ENCODE measurements around the gene ERP27.
A peak's percentile ranks its signal among the peaks of the same experiment; 100 is the strongest.

The ERP27 gene

DNA sequence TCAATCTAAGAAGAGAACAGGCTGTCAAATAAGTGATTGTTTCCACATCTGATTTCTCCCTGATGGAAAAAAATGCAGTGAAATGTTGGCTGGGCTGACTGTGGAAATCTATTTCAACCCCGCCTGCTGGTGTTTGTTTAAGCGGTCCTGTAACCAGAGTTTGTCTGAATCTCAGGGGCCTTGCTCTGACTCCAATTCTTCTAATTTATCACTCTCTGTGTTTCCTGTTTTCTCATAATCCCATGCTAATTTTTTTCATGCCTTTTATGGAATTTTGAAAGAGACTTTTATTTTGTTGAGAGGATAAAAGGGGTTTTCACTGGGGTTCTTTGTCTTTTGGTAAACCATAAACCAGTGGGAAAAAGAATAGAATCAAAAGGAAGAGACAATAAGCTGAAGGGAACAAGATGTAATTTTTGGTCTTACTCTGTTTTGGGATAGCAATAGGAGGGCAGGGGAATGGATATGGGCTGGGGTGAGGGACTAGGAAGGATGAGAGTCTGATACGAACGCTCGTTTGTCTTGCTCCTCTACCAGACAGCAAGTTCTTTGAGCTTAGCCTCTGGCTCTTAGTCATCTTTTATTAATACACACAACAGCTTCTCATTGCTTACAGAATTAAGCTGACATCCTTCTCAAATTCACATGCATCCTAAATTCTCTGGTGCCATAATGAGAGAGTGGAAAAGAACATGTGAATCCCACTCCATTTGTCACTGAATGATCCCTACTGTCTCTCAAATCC is 44.7 kb downstream of the ERP27 start:
- Histone ChIP-seq H4K12ac (ENCODE audit: low read depth, low read length) (no peak overlapping the region), H3K9ac (ENCODE audit: low read length) (no peak overlapping the region), H3K4me3 (ENCODE audit: low read depth, low read length) (no peak overlapping the region), H3K27ac (ENCODE audit: low read depth, low read length) (no peak overlapping the region), H2BK5ac (ENCODE audit: low read depth, low read length, poor library complexity) (no peak overlapping the region), H4K8ac (ENCODE audit: low read depth, low read length) (no peak overlapping the region), H3K18ac (ENCODE audit: low read length) (no peak overlapping the region), H4K91ac (ENCODE audit: low read depth, low read length) (no peak overlapping the region), H3K36me3 (ENCODE audit: control insufficient read depth in 1 of 2, insufficient read depth in 2 of 2, low read length in 2 of 2) (no peaks in the 10 kb centered on the region), H2AFZ (ENCODE audit: insufficient read depth, low read length, poor library complexity) (no peak overlapping the region), H2BK12ac (ENCODE audit: low read length) (no peak overlapping the region), H3K4ac (ENCODE audit: low read depth, low read length) (no peak overlapping the region), H2BK120ac (ENCODE audit: insufficient read depth, low read length, poor library complexity) (no peak overlapping the region), H3K23ac (ENCODE audit: low read length) (no peak overlapping the region), H3K79me2 (ENCODE audit: control insufficient read depth, insufficient read depth, low read length, poor library complexity) (no peaks in the 10 kb centered on the region), H3K14ac (ENCODE audit: low read length) (no peak overlapping the region), H3K4me2 (ENCODE audit: low read length) (no peak overlapping the region), H3K4me1 (ENCODE audit: control insufficient read depth in 1 of 2, insufficient read depth in 2 of 2, low read length in 2 of 2) (no peaks in the 10 kb centered on the region), H3K9me3 (ENCODE audit: insufficient read depth, low read depth, low read length) (no peaks in the 10 kb centered on the region), H3K27me3 (ENCODE audit: insufficient read depth, low read length) (no peaks in the 10 kb centered on the region), H3K79me1 (ENCODE audit: low read length) (no peaks in the 10 kb centered on the region), H2AK5ac (ENCODE audit: low read length) (no peak overlapping the region)
- DNase-seq, result no peak
- no CpG with 5 or more reads among the region's 5 CpGs for WGBS (ENCODE audit: extremely low coverage, insufficient coverage, insufficient read length)

DNA sequence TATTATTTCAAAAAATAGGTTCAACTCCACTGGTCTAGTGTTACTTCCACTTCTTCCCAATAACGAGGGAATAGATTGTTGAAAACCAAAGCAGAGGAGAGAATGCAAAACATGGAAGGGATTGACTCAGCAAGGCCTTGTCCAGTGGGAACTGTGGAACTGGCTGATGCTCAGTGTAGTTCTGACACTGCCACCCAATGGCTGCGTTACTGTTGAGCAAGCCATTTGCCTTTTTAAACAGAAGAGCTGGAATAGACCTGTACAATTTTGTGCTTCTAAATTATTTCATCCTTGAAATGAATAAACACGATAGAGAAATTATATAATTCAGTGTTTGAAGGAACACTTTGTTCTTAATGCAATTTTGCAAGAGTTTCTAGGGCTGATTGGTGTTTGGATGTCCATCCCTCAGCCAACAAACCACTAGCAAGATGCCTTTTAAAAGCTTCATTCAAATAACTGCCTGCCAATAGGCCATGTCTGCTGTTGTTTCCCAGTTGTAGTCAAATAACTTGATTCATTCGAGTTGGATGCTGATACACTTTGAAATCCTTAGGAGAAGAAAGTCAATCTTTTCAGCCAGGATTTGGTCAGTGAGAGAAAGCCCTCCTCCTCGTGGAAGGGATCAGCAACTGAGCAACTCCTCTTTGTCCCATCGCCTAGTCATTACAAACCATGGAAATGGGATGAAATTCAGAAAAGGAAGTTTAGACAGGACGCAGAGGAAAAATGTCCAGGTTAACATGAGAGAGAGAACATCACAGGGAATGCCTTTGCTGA is 45.4 kb downstream of the ERP27 start:
- no peak overlapping the region for H3K18ac ChIP-seq (ENCODE audit: low read length)
- H3K27me3 ChIP-seq (ENCODE audit: insufficient read depth, low read length), result no peaks in the 10 kb centered on the region
- no peak overlapping the region for H2BK12ac ChIP-seq (ENCODE audit: low read length)
- H4K12ac ChIP-seq (ENCODE audit: low read depth, low read length), result no peak overlapping the region
- H3K4ac ChIP-seq (ENCODE audit: low read depth, low read length), result no peak overlapping the region
- peak in 1 of 2 donors; percentile 4 for DNase-seq
- no peaks in the 10 kb centered on the region for H3K4me1 ChIP-seq (ENCODE audit: control insufficient read depth in 1 of 2, insufficient read depth in 2 of 2, low read length in 2 of 2)
- no peak overlapping the region for H3K23ac ChIP-seq (ENCODE audit: low read length)
- no peak overlapping the region for H3K4me3 ChIP-seq (ENCODE audit: low read depth, low read length)
- no peak overlapping the region for H4K8ac ChIP-seq (ENCODE audit: low read depth, low read length)
- H3K79me2 ChIP-seq (ENCODE audit: control insufficient read depth, insufficient read depth, low read length, poor library complexity), result no peaks in the 10 kb centered on the region
- H2BK120ac ChIP-seq (ENCODE audit: insufficient read depth, low read length, poor library complexity), result no peak overlapping the region
- no peaks in the 10 kb centered on the region for H3K9me3 ChIP-seq (ENCODE audit: insufficient read depth, low read depth, low read length)
- H2AK5ac ChIP-seq (ENCODE audit: low read length), result no peak overlapping the region
- H3K9ac ChIP-seq (ENCODE audit: low read length), result no peak overlapping the region
- no CpG with 5 or more reads among the region's 7 CpGs for WGBS (ENCODE audit: extremely low coverage, insufficient coverage, insufficient read length)
- H4K91ac ChIP-seq (ENCODE audit: low read depth, low read length), result no peak overlapping the region
- H2BK5ac ChIP-seq (ENCODE audit: low read depth, low read length, poor library complexity), result no peak overlapping the region
- no peak overlapping the region for H3K4me2 ChIP-seq (ENCODE audit: low read length)
- no peak overlapping the region for H3K27ac ChIP-seq (ENCODE audit: low read depth, low read length)
- H3K14ac ChIP-seq (ENCODE audit: low read length), result no peak overlapping the region
- H3K36me3 ChIP-seq (ENCODE audit: control insufficient read depth in 1 of 2, insufficient read depth in 2 of 2, low read length in 2 of 2), result no peaks in the 10 kb centered on the region
- no peaks in the 10 kb centered on the region for H3K79me1 ChIP-seq (ENCODE audit: low read length)
- H2AFZ ChIP-seq (ENCODE audit: insufficient read depth, low read length, poor library complexity), result no peak overlapping the region

DNA sequence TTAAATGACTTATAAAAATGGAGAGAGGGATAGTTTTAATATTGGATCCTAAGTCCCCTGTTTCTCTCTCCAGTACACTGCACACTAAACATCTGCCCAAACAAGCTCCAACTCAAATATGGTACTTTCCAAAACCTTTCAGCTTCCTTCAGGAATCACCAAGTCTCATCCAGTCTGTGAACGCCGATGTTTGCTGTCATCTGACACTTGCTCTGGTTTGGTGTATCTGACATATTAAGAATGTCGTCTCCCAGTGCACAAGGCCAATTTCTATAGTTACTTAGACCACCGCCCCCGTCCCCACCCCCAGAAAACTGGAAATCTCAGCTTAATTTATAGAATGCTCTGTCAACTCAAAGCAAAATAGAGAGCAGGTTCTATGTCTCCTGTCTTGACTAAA is 47.6 kb downstream of the ERP27 start:
- no peaks in the 10 kb centered on the region for H3K9me3 ChIP-seq (ENCODE audit: insufficient read depth, low read depth, low read length)
- no peak overlapping the region for H3K23ac ChIP-seq (ENCODE audit: low read length)
- H3K79me2 ChIP-seq (ENCODE audit: control insufficient read depth, insufficient read depth, low read length, poor library complexity), result no peaks in the 10 kb centered on the region
- no peak overlapping the region for H3K14ac ChIP-seq (ENCODE audit: low read length)
- no CpG with 5 or more reads among the region's 5 CpGs for WGBS (ENCODE audit: extremely low coverage, insufficient coverage, insufficient read length)
- H3K4me3 ChIP-seq (ENCODE audit: low read depth, low read length), result no peak overlapping the region
- H4K12ac ChIP-seq (ENCODE audit: low read depth, low read length), result no peak overlapping the region
- H4K8ac ChIP-seq (ENCODE audit: low read depth, low read length), result no peak overlapping the region
- H2AK5ac ChIP-seq (ENCODE audit: low read length), result no peak overlapping the region
- no peak overlapping the region for H2BK120ac ChIP-seq (ENCODE audit: insufficient read depth, low read length, poor library complexity)
- no peak overlapping the region for H2BK12ac ChIP-seq (ENCODE audit: low read length)
- H3K4ac ChIP-seq (ENCODE audit: low read depth, low read length), result no peak overlapping the region
- H3K9ac ChIP-seq (ENCODE audit: low read length), result no peak overlapping the region
- H3K79me1 ChIP-seq (ENCODE audit: low read length), result no peaks in the 10 kb centered on the region
- H3K4me2 ChIP-seq (ENCODE audit: low read length), result no peak overlapping the region
- H3K36me3 ChIP-seq (ENCODE audit: control insufficient read depth in 1 of 2, insufficient read depth in 2 of 2, low read length in 2 of 2), result no peaks in the 10 kb centered on the region
- H3K4me1 ChIP-seq (ENCODE audit: control insufficient read depth in 1 of 2, insufficient read depth in 2 of 2, low read length in 2 of 2), result peaks cover 0 to 2% of the 10 kb centered on the region in 2 experiments
- DNase-seq, result no peak
- no peaks in the 10 kb centered on the region for H3K27me3 ChIP-seq (ENCODE audit: insufficient read depth, low read length)
- H3K27ac ChIP-seq (ENCODE audit: low read depth, low read length), result no peak overlapping the region
- H3K18ac ChIP-seq (ENCODE audit: low read length), result no peak overlapping the region
- H2BK5ac ChIP-seq (ENCODE audit: low read depth, low read length, poor library complexity), result no peak overlapping the region
- H4K91ac ChIP-seq (ENCODE audit: low read depth, low read length), result no peak overlapping the region
- no peak overlapping the region for H2AFZ ChIP-seq (ENCODE audit: insufficient read depth, low read length, poor library complexity)

DNA sequence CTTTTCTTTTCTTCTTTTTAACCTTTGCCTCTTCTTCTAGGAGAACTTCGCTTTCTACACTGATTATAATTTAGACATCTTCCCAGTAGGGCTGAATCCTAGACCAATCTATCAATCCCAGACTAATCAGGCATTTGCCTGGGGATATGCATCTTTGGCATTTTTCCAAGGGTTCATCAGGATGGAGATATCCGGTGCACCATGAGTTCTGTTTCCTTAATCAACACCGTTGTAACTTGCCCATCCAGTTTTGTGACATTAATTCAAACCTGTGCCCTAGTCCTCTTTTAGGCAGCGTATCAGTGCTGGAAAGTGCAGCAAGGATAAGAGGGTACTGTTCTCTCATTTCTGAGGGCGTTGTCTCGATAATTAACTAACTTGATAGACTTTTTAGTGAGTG is 52.1 kb downstream of the ERP27 start:
- H3K4me2 ChIP-seq (ENCODE audit: low read length), result no peak overlapping the region
- H3K4me1 ChIP-seq (ENCODE audit: control insufficient read depth in 1 of 2, insufficient read depth in 2 of 2, low read length in 2 of 2), result peaks cover 0 to 2% of the 10 kb centered on the region in 2 experiments
- no peak overlapping the region for H4K8ac ChIP-seq (ENCODE audit: low read depth, low read length)
- no peak overlapping the region for H3K4ac ChIP-seq (ENCODE audit: low read depth, low read length)
- no peak overlapping the region for H3K14ac ChIP-seq (ENCODE audit: low read length)
- no peaks in the 10 kb centered on the region for H3K9me3 ChIP-seq (ENCODE audit: insufficient read depth, low read depth, low read length)
- no peaks in the 10 kb centered on the region for H3K79me2 ChIP-seq (ENCODE audit: control insufficient read depth, insufficient read depth, low read length, poor library complexity)
- H2BK5ac ChIP-seq (ENCODE audit: low read depth, low read length, poor library complexity), result no peak overlapping the region
- no peak overlapping the region for H3K27ac ChIP-seq (ENCODE audit: low read depth, low read length)
- no peak overlapping the region for H2BK120ac ChIP-seq (ENCODE audit: insufficient read depth, low read length, poor library complexity)
- H3K36me3 ChIP-seq (ENCODE audit: control insufficient read depth in 1 of 2, insufficient read depth in 2 of 2, low read length in 2 of 2), result no peaks in the 10 kb centered on the region
- no peaks in the 10 kb centered on the region for H3K79me1 ChIP-seq (ENCODE audit: low read length)
- H4K12ac ChIP-seq (ENCODE audit: low read depth, low read length), result no peak overlapping the region
- DNase-seq, result peak in 1 of 2 donors; percentile 18
- no peak overlapping the region for H2AK5ac ChIP-seq (ENCODE audit: low read length)
- no peak overlapping the region for H3K18ac ChIP-seq (ENCODE audit: low read length)
- H3K9ac ChIP-seq (ENCODE audit: low read length), result no peak overlapping the region
- no peak overlapping the region for H2AFZ ChIP-seq (ENCODE audit: insufficient read depth, low read length, poor library complexity)
- no peak overlapping the region for H4K91ac ChIP-seq (ENCODE audit: low read depth, low read length)
- no peaks in the 10 kb centered on the region for H3K27me3 ChIP-seq (ENCODE audit: insufficient read depth, low read length)
- H2BK12ac ChIP-seq (ENCODE audit: low read length), result no peak overlapping the region
- H3K4me3 ChIP-seq (ENCODE audit: low read depth, low read length), result no peak overlapping the region
- H3K23ac ChIP-seq (ENCODE audit: low read length), result no peak overlapping the region
- WGBS (ENCODE audit: extremely low coverage, insufficient coverage, insufficient read length), result no CpG with 5 or more reads among the region's 6 CpGs

Data from trophoblast cell (in vitro differentiated cells and primary cell).